ENCODE data around the gene UBR4.

DNA sequence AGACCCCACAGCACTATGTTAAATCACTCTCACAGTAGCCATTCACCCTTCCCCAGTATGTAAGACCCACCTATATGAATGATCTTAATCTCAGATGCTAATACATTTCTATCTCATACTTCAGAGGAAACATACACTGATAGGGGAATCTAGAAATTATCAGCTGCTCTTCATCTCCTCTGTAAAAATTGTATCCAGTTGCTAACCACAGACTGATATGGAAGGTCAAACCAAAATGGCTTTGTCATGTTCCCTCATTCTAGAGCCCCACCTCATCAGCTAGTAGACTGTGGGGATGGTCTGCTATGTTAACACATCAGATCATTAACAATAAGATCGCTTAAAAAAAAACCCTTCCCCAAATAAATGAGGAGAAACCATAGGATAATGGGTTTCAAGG is 71.7 kb downstream of the UBR4 start:
- TF ChIP-seq POLR2AphosphoS5 (IDR thresholded peaks at IDR 0.05; ENCODE audit: low read depth, low read length), result no peak
- no peak for TF ChIP-seq POLR2A (IDR thresholded peaks at IDR 0.05; ENCODE audit: low read depth, low read length)
- TF ChIP-seq TAF1 (IDR thresholded peaks at IDR 0.05; ENCODE audit: borderline replicate concordance, low read depth, low read length), result no peak
